Purkinje cell (primary cell): ENCODE results near the gene SLC9A2. TPM values are rescaled to one million over a fixed set of nuclear protein-coding genes. Genes with fewer than 3 reads are reported as not detected.

Experiments used
- polyA plus RNA-seq: library from polyadenylated mRNA; unstranded; fragments of >200 nt; fragmentation: Nextera tagmentation; gene quantifications from 2 replicates; pipeline ENCODE4 v1.2.1, GENCODE V29; 2014

SLC9A2 gene
- polyA plus RNA-seq, result 0.06 and 0.15 TPM in 2 replicates

DNA sequence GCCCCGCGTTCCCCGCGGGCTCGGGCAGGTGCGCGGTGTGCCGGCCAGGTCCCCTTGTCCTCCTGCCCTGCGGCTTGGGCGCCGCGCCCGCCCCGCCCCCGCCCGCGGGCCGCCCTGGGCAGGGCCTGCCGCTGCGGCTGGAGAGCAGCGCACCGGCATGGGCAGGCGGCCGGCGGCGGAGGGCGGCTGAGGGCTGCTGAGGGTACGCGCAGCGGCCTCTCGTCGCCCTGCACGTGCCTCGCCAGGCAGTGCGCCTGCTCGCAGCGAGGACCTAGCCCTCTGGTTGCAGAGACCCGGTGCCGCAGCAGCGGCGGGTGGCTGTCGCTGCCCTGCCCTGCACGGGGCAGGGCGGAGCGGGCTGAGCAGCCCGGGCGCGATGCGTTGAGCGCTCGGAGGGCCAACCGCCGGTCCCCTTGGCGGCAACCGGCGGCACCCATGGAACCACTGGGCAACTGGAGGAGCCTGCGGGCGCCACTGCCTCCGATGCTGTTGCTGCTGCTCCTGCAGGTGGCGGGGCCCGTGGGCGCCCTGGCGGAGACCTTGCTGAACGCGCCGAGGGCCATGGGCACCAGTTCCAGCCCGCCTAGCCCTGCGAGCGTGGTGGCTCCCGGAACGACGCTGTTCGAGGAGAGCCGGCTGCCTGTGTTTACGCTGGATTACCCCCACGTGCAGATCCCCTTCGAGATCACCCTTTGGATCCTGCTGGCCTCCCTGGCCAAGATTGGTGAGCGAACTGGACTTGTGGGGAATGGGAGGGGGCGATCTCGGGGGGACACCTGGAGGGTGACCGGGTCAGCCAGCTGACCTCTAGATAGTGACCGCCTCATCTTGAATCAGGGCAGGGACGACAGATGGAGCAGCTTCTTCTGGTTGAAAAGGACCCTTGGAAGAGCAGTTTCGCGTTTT lies at the start of gene SLC9A2:
TSS of gene SLC9A2 (plus strand) at position 140 of the 906 bp plus-strand sequence. CDS start at position 436, 296 bp downstream.

Other genes starting within 250 kb of the SLC9A2 start
- not detected in 2 replicates for gene IL18RAP, start 196.4 kb upstream of the SLC9A2 start, polyA plus RNA-seq
- gene SLC9A4, start 146.3 kb upstream of the SLC9A2 start, polyA plus RNA-seq, result 0.11 and 0.15 TPM in 2 replicates
- gene TMEM182, start 142.5 kb downstream of the SLC9A2 start, polyA plus RNA-seq, result 32.9 and 33.8 TPM in 2 replicates